Right lobe of liver (tissue), 6 donors: Measurements from ENCODE around the gene RING1. TPM values are rescaled to one million over a fixed set of nuclear protein-coding genes. Genes with fewer than 3 reads are reported as not detected.

ENCODE experiments used
- ATAC-seq, 4 donors: fragments of 200-7000 bp; cut with Tn5 transposase; one replicate each; pipeline ENCODE4 v1.9.1; 2020; ENCODE audit warnings: mild to moderate bottlenecking in 4 of 4, moderate library complexity in 4 of 4
- DNase-seq, 3 donors: peaks; one replicate each; pipeline ENCODE4 v3.0.0-alpha.2; 2020
- H3K27ac ChIP-seq, 3 donors: fragments of 200-600 bp; one replicate each; pipeline ENCODE4 v1.8.0; 2022
- H3K27me3 ChIP-seq, 2 donors: fragments of 200-600 bp; one replicate each; pipeline ENCODE4 v1.8.0; 2022
- H3K36me3 ChIP-seq, 4 donors: fragments of 200-600 bp; sonication (generic) in 1 of 4; one replicate each; pipeline versions ENCODE4 v1.5.1 to v1.8.0; 2017 to 2022; ENCODE audit warnings: control low read depth in 1 of 4
- H3K4me1 ChIP-seq, 4 donors: fragments of 200-600 bp; sonication (generic) in 1 of 4; one replicate each; pipeline versions ENCODE4 v1.5.1 to v1.8.0; 2017 to 2022; ENCODE audit warnings: control low read depth in 1 of 4
- H3K4me3 ChIP-seq, 3 donors: fragments of 200-600 bp; one replicate each; pipeline ENCODE4 v1.8.0; 2022
- H3K9me3 ChIP-seq, 4 donors: fragments of 200-600 bp; sonication (generic) in 1 of 4; one replicate each; pipeline versions ENCODE4 v1.5.1 to v1.8.0; 2017 to 2022; ENCODE audit warnings: control low read depth in 1 of 4
- POLR2A ChIP-seq: fragments of 450-650 bp; IDR thresholded peaks from one replicate; pipeline ENCODE4 v1.6.1; 2017; ENCODE audit warnings: antibody characterized with exemption, mild to moderate bottlenecking
- WGBS: methylation state at CpG from one replicate; pipeline ENCODE4 v1.1.6; 2018; ENCODE audit warnings: low coverage, low lambda C conversion rate; ENCODE audit not compliant: insufficient coverage; ENCODE audit errors: missing lambda C conversion rate; 5-methylcytosine and 5-hydroxymethylcytosine counted together
- intact Hi-C, 2 donors: fragments of 100-400 bp; cut with DNase I; formaldehyde crosslinking; loops; one replicate each; pipeline versions ENCODE4 v1.11.2 to v1.14.1; 2022
- total RNA-seq, 6 experiments: library from RNA; depleted of rRNA in 2 of 6; stranded (reverse); fragments of >200 nt in 2 of 6; fragmentation: NEBNext Ultra II Directional in 3 of 6; extraction: Animal tissue kit (Norgen Biotek cat#: 25700) in 3 of 6; gene quantifications; one replicate each; pipeline versions ENCODE4 v1.1.0 to v1.2.4, GENCODE V29; 2016 to 2023
- TF ChIP-seq, protein P1 (sequence below), 4 donors: fragments of 200-600 bp in 3 of 4; fragments of 450-650 bp in 1 of 4; IDR thresholded peaks; one replicate each; pipeline versions ENCODE4 v1.5.1 to v1.8.0; 2016 to 2022; ENCODE audit warnings: antibody characterized with exemption in 4 of 4, mild to moderate bottlenecking in 2 of 4
- donor health status: DM: no; HTN: yes; CAD: no.
- donor health status: DM: no; HTN: no; CAD: no.
- donor health status: DM: no; HTN: no; CAD: no.
- donor health status: DM: no; HTN: yes; CAD: no.
- donor health status: DM: no; HTN: yes; CAD: no.

Gene RING1
- total RNA-seq, 6 experiments from 2014 or later = 7.5 to 21.3 (median 19.7) TPM

DNA sequence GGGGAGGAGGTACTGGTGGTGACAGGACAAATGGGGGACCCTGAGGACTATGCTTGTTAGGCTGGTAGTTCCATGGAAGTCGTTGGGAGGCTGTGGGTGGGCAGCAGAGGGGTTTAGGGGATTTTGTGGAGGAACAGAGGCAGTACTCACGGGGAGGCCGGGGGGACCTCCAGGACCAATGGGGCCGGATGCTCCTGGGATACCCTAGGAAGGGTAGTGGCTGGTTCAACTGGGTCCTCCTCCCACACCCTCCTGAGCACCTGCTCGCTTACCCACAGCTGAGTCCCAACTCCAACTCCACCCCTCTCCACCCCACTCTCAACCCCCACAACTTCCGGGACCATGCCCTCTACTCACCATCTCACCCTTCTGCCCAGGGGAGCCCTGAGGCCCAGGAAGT lies 41.9 kb upstream of the RING1 start:
- Histone ChIP-seq H3K4me1 (peaks cover 0 to 4% (median 0%) of the 10 kb centered on the region in 4 donors), H3K27ac (no peak overlapping the region), H3K36me3 (no peaks in the 10 kb centered on the region), H3K9me3 (no peaks in the 10 kb centered on the region), H3K4me3 (no peak overlapping the region), H3K27me3 (no peaks in the 10 kb centered on the region)
- WGBS = no CpG with 5 or more reads among the region's 6 CpGs
- intact Hi-C loops = loop anchor here (5.0 to 10.0 kb wide), 2 partner anchors 78 to 81 kb away; no protein-coding TSS in a partner anchor
- ATAC-seq (no peak), DNase-seq (no peak)
- no peak for TF ChIP-seq POLR2A
- TF ChIP-seq, protein P1, sequence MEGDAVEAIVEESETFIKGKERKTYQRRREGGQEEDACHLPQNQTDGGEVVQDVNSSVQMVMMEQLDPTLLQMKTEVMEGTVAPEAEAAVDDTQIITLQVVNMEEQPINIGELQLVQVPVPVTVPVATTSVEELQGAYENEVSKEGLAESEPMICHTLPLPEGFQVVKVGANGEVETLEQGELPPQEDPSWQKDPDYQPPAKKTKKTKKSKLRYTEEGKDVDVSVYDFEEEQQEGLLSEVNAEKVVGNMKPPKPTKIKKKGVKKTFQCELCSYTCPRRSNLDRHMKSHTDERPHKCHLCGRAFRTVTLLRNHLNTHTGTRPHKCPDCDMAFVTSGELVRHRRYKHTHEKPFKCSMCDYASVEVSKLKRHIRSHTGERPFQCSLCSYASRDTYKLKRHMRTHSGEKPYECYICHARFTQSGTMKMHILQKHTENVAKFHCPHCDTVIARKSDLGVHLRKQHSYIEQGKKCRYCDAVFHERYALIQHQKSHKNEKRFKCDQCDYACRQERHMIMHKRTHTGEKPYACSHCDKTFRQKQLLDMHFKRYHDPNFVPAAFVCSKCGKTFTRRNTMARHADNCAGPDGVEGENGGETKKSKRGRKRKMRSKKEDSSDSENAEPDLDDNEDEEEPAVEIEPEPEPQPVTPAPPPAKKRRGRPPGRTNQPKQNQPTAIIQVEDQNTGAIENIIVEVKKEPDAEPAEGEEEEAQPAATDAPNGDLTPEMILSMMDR (IDR thresholded peaks at IDR 0.05) = no peak

DNA sequence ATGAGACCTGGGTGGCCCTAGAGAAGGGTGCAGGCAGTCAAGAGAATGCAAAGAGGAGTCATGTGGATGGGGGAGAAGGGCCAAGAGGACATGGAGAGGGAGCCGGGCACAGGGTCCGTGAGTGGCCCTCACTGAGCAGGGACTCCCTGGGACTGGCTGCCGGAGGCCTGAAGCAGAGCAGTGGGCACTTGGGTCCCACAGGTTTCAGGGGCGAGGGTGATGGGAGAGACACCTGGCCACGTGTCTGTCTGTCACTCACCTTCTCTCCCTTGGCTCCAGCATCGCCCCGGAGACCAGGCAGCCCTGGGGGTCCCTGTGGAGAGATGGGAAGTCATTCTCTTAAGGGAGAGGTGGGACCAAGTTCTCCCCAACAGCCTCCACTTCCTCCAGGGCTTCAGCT lies 41.5 kb upstream of the RING1 start:
- WGBS = 60% methylated on average over 1 of the region's 7 CpGs
- DNase-seq = peak in 1 of 3 donors; percentile 35
- no peaks in the 10 kb centered on the region for H3K27me3 ChIP-seq
- no peak overlapping the region for H3K27ac ChIP-seq
- TF ChIP-seq, protein P1 (IDR thresholded peaks at IDR 0.05) = no peak
- no peak for TF ChIP-seq POLR2A
- H3K36me3 ChIP-seq = no peaks in the 10 kb centered on the region
- intact Hi-C loops = loop anchor here (5.0 to 10.0 kb wide), 2 partner anchors 78 to 80 kb away; no protein-coding TSS in a partner anchor
- no peaks in the 10 kb centered on the region for H3K9me3 ChIP-seq
- no peak overlapping the region for H3K4me3 ChIP-seq
- peaks cover 0 to 2% (median 0%) of the 10 kb centered on the region in 4 donors for H3K4me1 ChIP-seq
- ATAC-seq = no peak

DNA sequence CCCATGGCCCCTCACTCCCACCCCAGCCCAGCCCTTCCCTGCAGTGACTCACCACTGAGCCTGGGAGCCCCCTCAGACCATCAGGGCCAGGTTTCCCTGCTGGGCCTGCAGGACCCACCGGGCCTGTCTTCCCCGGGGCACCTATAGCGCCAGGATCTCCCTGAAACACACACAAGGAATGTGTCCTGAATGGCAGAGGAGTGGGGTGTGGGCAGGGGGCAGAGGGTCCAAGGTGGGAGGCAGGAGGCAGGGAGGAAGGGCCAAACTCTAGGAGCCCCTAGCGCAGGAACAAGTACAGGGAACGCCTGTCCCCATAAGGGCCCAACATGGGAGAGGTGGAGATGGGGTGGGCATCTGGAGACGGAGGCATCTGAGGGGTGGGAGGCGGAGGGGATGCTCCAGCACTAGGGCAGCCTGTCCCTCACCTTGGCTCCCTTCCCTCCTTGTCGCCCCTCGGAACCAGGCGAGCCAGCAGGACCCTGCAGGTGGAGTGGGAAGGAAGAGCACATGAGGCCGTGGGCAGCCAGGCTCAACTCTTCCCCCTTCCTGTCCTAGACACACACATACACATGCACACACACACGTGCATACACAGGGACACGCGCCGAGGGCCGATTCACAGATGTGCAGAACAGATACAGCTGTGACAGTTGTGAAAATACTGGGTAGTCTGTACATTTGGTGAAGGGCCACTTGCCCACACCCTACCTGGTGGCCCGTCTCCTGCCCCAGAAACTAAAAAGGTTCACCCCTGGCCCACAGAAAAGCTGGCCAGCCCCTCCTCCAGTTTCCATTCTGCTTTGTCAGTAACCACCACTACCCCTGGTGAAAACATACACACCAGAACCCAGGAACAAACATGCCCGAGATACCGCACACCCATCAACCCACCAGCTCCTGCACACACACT lies 40.7 kb upstream of the RING1 start:
- no peaks in the 10 kb centered on the region for H3K36me3 ChIP-seq
- H3K4me1 ChIP-seq = no peaks in the 10 kb centered on the region
- H3K27ac ChIP-seq = no peak overlapping the region
- intact Hi-C loops = loop anchor here (5.0 to 10.0 kb wide), 2 partner anchors 77 to 80 kb away; no protein-coding TSS in a partner anchor
- 76% methylated on average over 3 of the region's 19 CpGs for WGBS
- ATAC-seq = no peak
- no peak overlapping the region for H3K4me3 ChIP-seq
- peak in 1 of 3 donors; percentile 36 for DNase-seq
- no peaks in the 10 kb centered on the region for H3K27me3 ChIP-seq
- TF ChIP-seq, protein P1 (IDR thresholded peaks at IDR 0.05) = no peak
- TF ChIP-seq POLR2A = no peak
- H3K9me3 ChIP-seq = no peaks in the 10 kb centered on the region

DNA sequence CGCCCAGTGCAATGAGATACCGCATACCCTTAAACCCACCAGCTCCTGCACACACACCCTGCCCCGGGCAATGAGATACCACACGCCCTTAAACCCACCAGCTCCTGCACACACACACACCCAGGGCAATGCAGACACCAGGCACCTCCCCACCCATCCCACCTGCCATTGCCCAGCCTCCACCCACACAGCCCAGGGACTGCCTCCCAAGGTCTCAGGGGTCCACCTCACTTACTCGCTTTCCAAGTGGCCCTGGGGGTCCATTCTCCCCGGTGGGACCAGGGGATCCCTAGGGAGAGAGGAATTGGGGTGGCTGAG lies 40.1 kb upstream of the RING1 start:
- Histone ChIP-seq H3K9me3 (no peaks in the 10 kb centered on the region), H3K4me1 (no peaks in the 10 kb centered on the region), H3K27me3 (no peaks in the 10 kb centered on the region), H3K27ac (no peak overlapping the region), H3K4me3 (no peak overlapping the region), H3K36me3 (no peaks in the 10 kb centered on the region)
- ATAC-seq (no peak), DNase-seq (peak in 1 of 3 donors; percentile 36)
- WGBS = no CpG with 5 or more reads among the region's 6 CpGs
- TF ChIP-seq POLR2A = no peak
- TF ChIP-seq, protein P1 (IDR thresholded peaks at IDR 0.05) = no peak
- intact Hi-C loops = loop anchor here (5.0 to 10.0 kb wide), 2 partner anchors 77 to 79 kb away; no protein-coding TSS in a partner anchor
